WI38 (cell line): ENCODE data around the gene GRIK4.

Experiments
- H3K4me3 ChIP-seq: 2 replicates; pipeline ENCODE4 v1.5.1; 2011; ENCODE audit warnings: low read depth, mild to moderate bottlenecking, control low read depth, low read length
- TF ChIP-seq, protein P1 (sequence below): IDR thresholded peaks from 2 replicates; pipeline ENCODE4 v1.5.1; 2012; ENCODE audit warnings: low read depth, mild to moderate bottlenecking, control low read depth, low read length

The GRIK4 gene

GRCh38 chr11:120869097-120869496 lies 357.5 kb downstream of the GRIK4 start:
- TF ChIP-seq, protein P1, sequence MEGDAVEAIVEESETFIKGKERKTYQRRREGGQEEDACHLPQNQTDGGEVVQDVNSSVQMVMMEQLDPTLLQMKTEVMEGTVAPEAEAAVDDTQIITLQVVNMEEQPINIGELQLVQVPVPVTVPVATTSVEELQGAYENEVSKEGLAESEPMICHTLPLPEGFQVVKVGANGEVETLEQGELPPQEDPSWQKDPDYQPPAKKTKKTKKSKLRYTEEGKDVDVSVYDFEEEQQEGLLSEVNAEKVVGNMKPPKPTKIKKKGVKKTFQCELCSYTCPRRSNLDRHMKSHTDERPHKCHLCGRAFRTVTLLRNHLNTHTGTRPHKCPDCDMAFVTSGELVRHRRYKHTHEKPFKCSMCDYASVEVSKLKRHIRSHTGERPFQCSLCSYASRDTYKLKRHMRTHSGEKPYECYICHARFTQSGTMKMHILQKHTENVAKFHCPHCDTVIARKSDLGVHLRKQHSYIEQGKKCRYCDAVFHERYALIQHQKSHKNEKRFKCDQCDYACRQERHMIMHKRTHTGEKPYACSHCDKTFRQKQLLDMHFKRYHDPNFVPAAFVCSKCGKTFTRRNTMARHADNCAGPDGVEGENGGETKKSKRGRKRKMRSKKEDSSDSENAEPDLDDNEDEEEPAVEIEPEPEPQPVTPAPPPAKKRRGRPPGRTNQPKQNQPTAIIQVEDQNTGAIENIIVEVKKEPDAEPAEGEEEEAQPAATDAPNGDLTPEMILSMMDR: no peak
- no peak overlapping the region for H3K4me3 ChIP-seq

DNA sequence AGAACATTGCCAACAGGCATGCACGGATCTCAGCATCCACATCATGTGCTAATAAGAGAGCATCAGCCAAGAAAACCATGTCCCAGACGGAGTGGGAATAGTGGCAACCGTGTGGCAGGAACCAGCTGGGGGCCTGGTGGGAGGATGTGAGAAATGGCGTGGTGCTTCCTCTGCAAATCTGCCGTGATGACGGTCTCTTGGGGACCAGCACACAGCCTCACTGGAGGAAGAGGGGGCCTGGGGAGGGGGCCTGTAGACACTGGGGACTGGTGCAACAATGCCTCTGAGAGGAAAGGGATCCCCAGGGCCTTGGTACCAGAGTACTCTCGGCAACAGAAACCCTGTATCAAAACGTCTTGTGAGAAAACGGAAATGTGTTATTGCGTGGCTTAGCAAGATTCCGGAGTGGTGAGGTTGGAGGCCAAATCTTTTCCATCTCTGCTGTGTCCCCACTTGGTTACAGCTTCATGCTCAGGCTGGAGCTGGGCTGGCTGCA lies 358.0 kb downstream of the GRIK4 start:
- TF ChIP-seq, protein P1: no peak

GRCh38 chr11:120871194-120871593 lies 359.6 kb downstream of the GRIK4 start:
- TF ChIP-seq, protein P1: no peak
- H3K4me3 ChIP-seq: no peak overlapping the region

More for the DNA sequence above, 358.0 kb downstream of the GRIK4 start:
- H3K4me3 ChIP-seq: no peak overlapping the region

GRCh38 chr11:120871924-120872323 lies 360.4 kb downstream of the GRIK4 start:
- H3K4me3 ChIP-seq: no peak overlapping the region

DNA sequence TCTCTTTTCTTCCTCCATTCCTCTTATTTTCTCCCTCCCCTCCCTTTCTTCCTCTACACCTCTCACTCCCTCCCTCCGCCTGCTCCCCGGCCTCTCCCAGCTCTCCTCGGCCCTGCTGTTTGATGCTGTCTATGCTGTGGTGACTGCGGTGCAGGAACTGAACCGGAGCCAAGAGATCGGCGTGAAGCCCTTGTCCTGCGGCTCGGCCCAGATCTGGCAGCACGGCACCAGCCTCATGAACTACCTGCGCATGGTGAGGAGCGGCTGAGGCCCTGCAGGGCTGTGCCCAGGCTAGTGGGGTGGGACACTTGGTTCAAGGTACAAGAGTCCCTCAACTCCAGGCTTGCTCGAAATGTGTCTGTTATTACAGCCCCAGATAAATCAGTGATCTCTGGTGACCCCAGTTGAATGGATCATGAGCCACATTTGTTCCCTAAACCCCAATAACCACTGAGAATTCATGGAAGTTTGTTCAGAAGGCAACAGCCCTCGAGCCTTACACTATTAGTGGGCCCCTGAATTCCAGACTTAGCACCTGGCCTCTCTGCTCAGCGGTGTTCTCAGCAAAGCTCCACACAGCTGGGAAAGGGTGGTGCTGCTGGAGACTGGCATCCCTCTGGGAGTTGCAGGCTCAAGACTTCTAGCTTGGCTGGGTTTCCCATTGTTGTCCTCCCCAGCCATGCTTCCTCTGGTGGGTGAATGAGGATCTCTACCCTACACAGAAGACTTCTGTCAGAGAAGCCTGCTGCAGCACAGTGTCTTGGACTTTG lies 362.6 kb downstream of the GRIK4 start:
- TF ChIP-seq, protein P1: no peak
- H3K4me3 ChIP-seq: no peak overlapping the region

More at GRCh38 chr11:120871924-120872323, 360.4 kb downstream of the GRIK4 start:
- TF ChIP-seq, protein P1: no peak

- TF ChIP-seq, protein P1: no peak
- H3K4me3 ChIP-seq: no peak overlapping the region
These were observed 364.4 kb downstream of the GRIK4 start for GRCh38 chr11:120875986-120876385.

GRCh38 chr11:120877746-120878365 lies 366.3 kb downstream of the GRIK4 start:
- no peak overlapping the region for H3K4me3 ChIP-seq
- TF ChIP-seq, protein P1: no peak
